Measurements from ENCODE around the gene ZNF414.

- TF ChIP-seq POLR2A (IDR thresholded peaks at IDR 0.05; ENCODE audit: low read depth, low read length) (no peak), POLR2AphosphoS5 (IDR thresholded peaks at IDR 0.05; ENCODE audit: low read depth, low read length) (no peak), SPI1 (IDR thresholded peaks at IDR 0.05; ENCODE audit: low read depth, low read length) (no peak)
Observed at GRCh38 chr19:8515317-8515716, 1.4 kb upstream of the ZNF414 start.

Measured in GM12891 (cell line).